ENCODE data around the gene ATP8A2. TPM values are rescaled to one million over a fixed set of nuclear protein-coding genes. Genes with fewer than 3 reads are reported as not detected.

ATP8A2 gene
- total and polyA plus RNA-seq, 4 donors, result 0.01 to 0.08 (median 0.05) TPM; not detected in 1

DNA sequence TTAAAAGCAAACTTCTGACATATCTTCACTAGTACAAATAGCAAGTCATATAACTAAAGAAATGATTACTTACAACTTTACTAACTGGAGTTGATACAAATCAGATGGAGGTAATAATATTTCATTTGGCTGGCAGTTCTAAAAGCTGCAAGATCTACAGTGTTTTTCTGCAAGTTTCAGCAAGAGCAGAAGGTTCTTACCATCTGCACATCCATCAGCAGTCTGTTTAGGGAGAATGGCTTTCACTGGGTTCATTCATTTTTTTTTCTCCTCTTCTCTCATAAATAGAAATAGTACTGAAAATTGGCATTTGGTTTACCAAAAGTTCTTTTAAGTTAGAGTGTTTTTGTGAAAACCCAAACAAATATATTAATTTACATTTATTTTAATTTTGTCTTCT lies 683.1 kb downstream of the ATP8A2 start:
- Histone ChIP-seq H3K36me3 (ENCODE audit: control insufficient read depth in 4 of 4, insufficient read depth in 3 of 4, low read depth in 1 of 4, low read length in 3 of 4) (no peaks in the 10 kb centered on the region), H3K27ac (ENCODE audit: low read depth in 1 of 2, low read length in 2 of 2) (no peak overlapping the region), H3K27me3 (ENCODE audit: control insufficient read depth in 4 of 4, insufficient read depth in 4 of 4, low read length in 3 of 4) (peaks cover 2 to 28% (median 11%) of the 10 kb centered on the region in 4 donors), H3K9ac (ENCODE audit: low read depth in 1 of 2, low read length in 2 of 2) (no peak overlapping the region), H3K4me3 (ENCODE audit: low read depth in 1 of 3, low read length in 3 of 3) (no peak overlapping the region), H3K9me3 (ENCODE audit: control insufficient read depth in 4 of 4, low read length in 3 of 4) (no peaks in the 10 kb centered on the region), H3K4me1 (ENCODE audit: control insufficient read depth in 4 of 4, insufficient read depth in 4 of 4, low read length in 3 of 4) (peaks cover 0 to 13% (median 9%) of the 10 kb centered on the region in 4 donors)
- DNase-seq (ENCODE audit: low spot score), result no peak
- no peak for TF ChIP-seq YY1 (IDR thresholded peaks at IDR 0.05)
- no peak for TF ChIP-seq RAD21 (IDR thresholded peaks at IDR 0.05)
- TF ChIP-seq JUND (IDR thresholded peaks at IDR 0.05), result no peak
- no peak for TF ChIP-seq HNF4G (IDR thresholded peaks at IDR 0.05)
- no peak for TF ChIP-seq RXRA (IDR thresholded peaks at IDR 0.05)
- TF ChIP-seq, protein P1, sequence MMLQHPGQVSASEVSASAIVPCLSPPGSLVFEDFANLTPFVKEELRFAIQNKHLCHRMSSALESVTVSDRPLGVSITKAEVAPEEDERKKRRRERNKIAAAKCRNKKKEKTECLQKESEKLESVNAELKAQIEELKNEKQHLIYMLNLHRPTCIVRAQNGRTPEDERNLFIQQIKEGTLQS (IDR thresholded peaks at IDR 0.05), result no peak
- TF ChIP-seq, protein P2, sequence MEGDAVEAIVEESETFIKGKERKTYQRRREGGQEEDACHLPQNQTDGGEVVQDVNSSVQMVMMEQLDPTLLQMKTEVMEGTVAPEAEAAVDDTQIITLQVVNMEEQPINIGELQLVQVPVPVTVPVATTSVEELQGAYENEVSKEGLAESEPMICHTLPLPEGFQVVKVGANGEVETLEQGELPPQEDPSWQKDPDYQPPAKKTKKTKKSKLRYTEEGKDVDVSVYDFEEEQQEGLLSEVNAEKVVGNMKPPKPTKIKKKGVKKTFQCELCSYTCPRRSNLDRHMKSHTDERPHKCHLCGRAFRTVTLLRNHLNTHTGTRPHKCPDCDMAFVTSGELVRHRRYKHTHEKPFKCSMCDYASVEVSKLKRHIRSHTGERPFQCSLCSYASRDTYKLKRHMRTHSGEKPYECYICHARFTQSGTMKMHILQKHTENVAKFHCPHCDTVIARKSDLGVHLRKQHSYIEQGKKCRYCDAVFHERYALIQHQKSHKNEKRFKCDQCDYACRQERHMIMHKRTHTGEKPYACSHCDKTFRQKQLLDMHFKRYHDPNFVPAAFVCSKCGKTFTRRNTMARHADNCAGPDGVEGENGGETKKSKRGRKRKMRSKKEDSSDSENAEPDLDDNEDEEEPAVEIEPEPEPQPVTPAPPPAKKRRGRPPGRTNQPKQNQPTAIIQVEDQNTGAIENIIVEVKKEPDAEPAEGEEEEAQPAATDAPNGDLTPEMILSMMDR (IDR thresholded peaks at IDR 0.05; ENCODE audit: low read depth, low read length, missing input control), result no peak
- no peak for TF ChIP-seq FOXA1 (IDR thresholded peaks at IDR 0.05)
- TF ChIP-seq FOXA2 (IDR thresholded peaks at IDR 0.05), result no peak
- TF ChIP-seq, protein P3, sequence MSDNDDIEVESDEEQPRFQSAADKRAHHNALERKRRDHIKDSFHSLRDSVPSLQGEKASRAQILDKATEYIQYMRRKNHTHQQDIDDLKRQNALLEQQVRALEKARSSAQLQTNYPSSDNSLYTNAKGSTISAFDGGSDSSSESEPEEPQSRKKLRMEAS (IDR thresholded peaks at IDR 0.05), result no peak
- no peak for TF ChIP-seq TAF1 (conservative IDR thresholded peaks at IDR 0.05)
- TF ChIP-seq SP1 (IDR thresholded peaks at IDR 0.05), result no peak
- TF ChIP-seq EGR1 (IDR thresholded peaks at IDR 0.05; ENCODE audit: low read depth in 2 of 2), result no peak
- TF ChIP-seq, protein P4, sequence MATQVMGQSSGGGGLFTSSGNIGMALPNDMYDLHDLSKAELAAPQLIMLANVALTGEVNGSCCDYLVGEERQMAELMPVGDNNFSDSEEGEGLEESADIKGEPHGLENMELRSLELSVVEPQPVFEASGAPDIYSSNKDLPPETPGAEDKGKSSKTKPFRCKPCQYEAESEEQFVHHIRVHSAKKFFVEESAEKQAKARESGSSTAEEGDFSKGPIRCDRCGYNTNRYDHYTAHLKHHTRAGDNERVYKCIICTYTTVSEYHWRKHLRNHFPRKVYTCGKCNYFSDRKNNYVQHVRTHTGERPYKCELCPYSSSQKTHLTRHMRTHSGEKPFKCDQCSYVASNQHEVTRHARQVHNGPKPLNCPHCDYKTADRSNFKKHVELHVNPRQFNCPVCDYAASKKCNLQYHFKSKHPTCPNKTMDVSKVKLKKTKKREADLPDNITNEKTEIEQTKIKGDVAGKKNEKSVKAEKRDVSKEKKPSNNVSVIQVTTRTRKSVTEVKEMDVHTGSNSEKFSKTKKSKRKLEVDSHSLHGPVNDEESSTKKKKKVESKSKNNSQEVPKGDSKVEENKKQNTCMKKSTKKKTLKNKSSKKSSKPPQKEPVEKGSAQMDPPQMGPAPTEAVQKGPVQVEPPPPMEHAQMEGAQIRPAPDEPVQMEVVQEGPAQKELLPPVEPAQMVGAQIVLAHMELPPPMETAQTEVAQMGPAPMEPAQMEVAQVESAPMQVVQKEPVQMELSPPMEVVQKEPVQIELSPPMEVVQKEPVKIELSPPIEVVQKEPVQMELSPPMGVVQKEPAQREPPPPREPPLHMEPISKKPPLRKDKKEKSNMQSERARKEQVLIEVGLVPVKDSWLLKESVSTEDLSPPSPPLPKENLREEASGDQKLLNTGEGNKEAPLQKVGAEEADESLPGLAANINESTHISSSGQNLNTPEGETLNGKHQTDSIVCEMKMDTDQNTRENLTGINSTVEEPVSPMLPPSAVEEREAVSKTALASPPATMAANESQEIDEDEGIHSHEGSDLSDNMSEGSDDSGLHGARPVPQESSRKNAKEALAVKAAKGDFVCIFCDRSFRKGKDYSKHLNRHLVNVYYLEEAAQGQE (IDR thresholded peaks at IDR 0.05), result no peak
- no peak for TF ChIP-seq GABPA (IDR thresholded peaks at IDR 0.05 in 1 of 2, conservative IDR thresholded peaks at IDR 0.05 in 1 of 2)
- no peak for TF ChIP-seq ZBTB33 (IDR thresholded peaks at IDR 0.05)

DNA sequence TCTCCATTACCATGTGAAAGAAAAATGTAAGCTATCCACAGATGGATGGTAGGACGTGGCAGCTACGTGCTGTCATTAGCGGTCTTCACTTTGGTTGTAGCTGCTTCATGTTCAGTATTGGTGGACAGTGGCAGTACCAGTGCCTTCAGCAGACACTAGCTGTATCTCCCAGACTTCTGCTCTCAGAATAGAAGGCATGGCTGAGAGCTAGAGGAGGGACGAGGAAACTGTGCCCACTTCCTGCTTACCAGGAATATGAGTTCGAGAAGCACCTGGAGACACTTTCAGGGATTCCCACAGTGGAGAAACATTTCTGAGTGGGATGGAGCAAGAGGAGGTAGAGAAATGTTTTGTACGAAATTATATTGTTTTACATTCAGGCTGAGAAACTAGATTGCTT lies 686.9 kb downstream of the ATP8A2 start:
- H3K4me3 ChIP-seq (ENCODE audit: low read depth in 1 of 3, low read length in 3 of 3), result no peak overlapping the region
- no peaks in the 10 kb centered on the region for H3K4me1 ChIP-seq (ENCODE audit: control insufficient read depth in 4 of 4, insufficient read depth in 4 of 4, low read length in 3 of 4)
- peaks cover 0 to 2% (median under 1%) of the 10 kb centered on the region in 4 donors for H3K27me3 ChIP-seq (ENCODE audit: control insufficient read depth in 4 of 4, insufficient read depth in 4 of 4, low read length in 3 of 4)
- H3K9me3 ChIP-seq (ENCODE audit: control insufficient read depth in 4 of 4, low read length in 3 of 4), result no peaks in the 10 kb centered on the region
- H3K36me3 ChIP-seq (ENCODE audit: control insufficient read depth in 4 of 4, insufficient read depth in 3 of 4, low read depth in 1 of 4, low read length in 3 of 4), result no peaks in the 10 kb centered on the region
- no peak overlapping the region for H3K27ac ChIP-seq (ENCODE audit: low read depth in 1 of 2, low read length in 2 of 2)
- 66% methylated on average over 6 of the region's 6 CpGs for WGBS
- no peak for DNase-seq (ENCODE audit: low spot score)
- H3K9ac ChIP-seq (ENCODE audit: low read depth in 1 of 2, low read length in 2 of 2), result no peak overlapping the region
- TF ChIP-seq JUND (IDR thresholded peaks at IDR 0.05) (no peak), SP1 (IDR thresholded peaks at IDR 0.05) (no peak), YY1 (IDR thresholded peaks at IDR 0.05) (no peak), EGR1 (IDR thresholded peaks at IDR 0.05; ENCODE audit: low read depth in 2 of 2) (no peak), GABPA (IDR thresholded peaks at IDR 0.05 in 1 of 2, conservative IDR thresholded peaks at IDR 0.05 in 1 of 2) (no peak), ZBTB33 (IDR thresholded peaks at IDR 0.05) (no peak), NR2F2 (IDR thresholded peaks at IDR 0.05) (no peak), FOXA2 (IDR thresholded peaks at IDR 0.05) (no peak), FOXA1 (IDR thresholded peaks at IDR 0.05) (no peak), HNF4G (IDR thresholded peaks at IDR 0.05) (no peak), RXRA (IDR thresholded peaks at IDR 0.05) (no peak)
- TF ChIP-seq, protein P1 (IDR thresholded peaks at IDR 0.05), result no peak
- TF ChIP-seq, protein P3 (IDR thresholded peaks at IDR 0.05), result no peak

Data from liver (tissue), 9 donors.